HCT116 (cell line): ENCODE data around the gene GNMT.

Source experiments
- CEBPB ChIP-seq: IDR thresholded peaks from 2 replicates; pipeline ENCODE4 v1.6.1; 2012; ENCODE audit warnings: low read depth
- EGR1 ChIP-seq: IDR thresholded peaks from 2 replicates; pipeline ENCODE4 v1.6.1; 2012; ENCODE audit warnings: low read depth
- EZH2 ChIP-seq: fragments of 200-600 bp; sonication (generic); IDR thresholded peaks from 2 replicates; pipeline ENCODE4 v1.6.1; 2017; ENCODE audit warnings: antibody characterized with exemption, mixed run types
- JUND ChIP-seq: IDR thresholded peaks from 2 replicates; pipeline ENCODE4 v1.6.1; 2012
- SIN3A ChIP-seq: IDR thresholded peaks from 2 replicates; pipeline ENCODE4 v1.6.1; 2012; ENCODE audit warnings: low read depth
- TF ChIP-seq, protein P1 (sequence below), 3 experiments: fragments of 200-600 bp in 1 of 3; sonication (generic) in 1 of 3; IDR thresholded peaks in 2 of 3; conservative IDR thresholded peaks in 1 of 3; 2 replicates each; pipeline ENCODE4 v1.5.1; 2012 to 2017; ENCODE audit warnings: low read depth in 2 of 3, low read length in 2 of 3, antibody characterized with exemption in 1 of 3, borderline replicate concordance in 1 of 3, control low read depth in 1 of 3, mild to moderate bottlenecking in 1 of 3, mixed read lengths in 1 of 3, mixed run types in 1 of 3, moderate library complexity in 1 of 3; ENCODE audit not compliant: insufficient read depth in 1 of 3

DNA sequence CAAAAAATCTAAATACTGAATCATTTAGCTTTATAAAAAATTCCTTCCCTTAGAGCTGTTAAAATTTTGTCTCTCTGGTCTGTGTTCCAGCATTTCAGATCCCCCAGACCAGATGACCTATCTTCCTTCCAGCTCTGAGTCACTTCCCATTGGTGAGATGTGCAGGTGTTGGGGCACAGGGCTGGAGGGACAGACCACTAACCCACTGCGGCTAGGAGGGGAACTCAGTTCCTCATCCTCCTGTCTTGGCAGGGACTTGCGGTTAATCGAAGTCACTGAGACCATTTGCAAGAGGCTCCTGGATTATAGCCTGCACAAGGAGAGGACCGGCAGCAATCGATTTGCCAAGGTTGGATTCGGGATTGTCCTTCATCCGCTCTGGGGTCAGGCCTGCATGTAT lies 25.2 kb upstream of the GNMT start:
- TF ChIP-seq JUND: no peak
- TF ChIP-seq CEBPB: no peak
- no peak for TF ChIP-seq EGR1
- no peak for TF ChIP-seq EZH2
- no peak for TF ChIP-seq SIN3A
- TF ChIP-seq, protein P1, sequence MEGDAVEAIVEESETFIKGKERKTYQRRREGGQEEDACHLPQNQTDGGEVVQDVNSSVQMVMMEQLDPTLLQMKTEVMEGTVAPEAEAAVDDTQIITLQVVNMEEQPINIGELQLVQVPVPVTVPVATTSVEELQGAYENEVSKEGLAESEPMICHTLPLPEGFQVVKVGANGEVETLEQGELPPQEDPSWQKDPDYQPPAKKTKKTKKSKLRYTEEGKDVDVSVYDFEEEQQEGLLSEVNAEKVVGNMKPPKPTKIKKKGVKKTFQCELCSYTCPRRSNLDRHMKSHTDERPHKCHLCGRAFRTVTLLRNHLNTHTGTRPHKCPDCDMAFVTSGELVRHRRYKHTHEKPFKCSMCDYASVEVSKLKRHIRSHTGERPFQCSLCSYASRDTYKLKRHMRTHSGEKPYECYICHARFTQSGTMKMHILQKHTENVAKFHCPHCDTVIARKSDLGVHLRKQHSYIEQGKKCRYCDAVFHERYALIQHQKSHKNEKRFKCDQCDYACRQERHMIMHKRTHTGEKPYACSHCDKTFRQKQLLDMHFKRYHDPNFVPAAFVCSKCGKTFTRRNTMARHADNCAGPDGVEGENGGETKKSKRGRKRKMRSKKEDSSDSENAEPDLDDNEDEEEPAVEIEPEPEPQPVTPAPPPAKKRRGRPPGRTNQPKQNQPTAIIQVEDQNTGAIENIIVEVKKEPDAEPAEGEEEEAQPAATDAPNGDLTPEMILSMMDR (IDR thresholded peaks at IDR 0.05 in 2 of 3, conservative IDR thresholded peaks at IDR 0.05 in 1 of 3; ENCODE audit: borderline replicate concordance in 1 of 3, insufficient read depth in 1 of 3, low read depth in 2 of 3, low read length in 2 of 3): no peak
